Right atrium auricular region (tissue), 2 donors: ENCODE measurements around the gene PTPRN2. TPM values are rescaled to one million over a fixed set of nuclear protein-coding genes. Genes with fewer than 3 reads are reported as not detected.

Experiments used
- DNase-seq: peaks from one replicate; pipeline ENCODE4 v3.0.0-alpha.2; 2019; ENCODE audit warnings: low spot score
- H3K27ac ChIP-seq, 2 donors: fragments of 200-600 bp; sonication (generic); 1 replicate in 1 of 2; 2 replicates in 1 of 2; pipeline ENCODE4 v1.5.1; 2016 to 2019
- H3K27me3 ChIP-seq, 2 donors: fragments of 200-600 bp; sonication (generic); one replicate each; pipeline versions ENCODE4 v1.5.1 to v1.6.0; 2017 to 2019
- H3K36me3 ChIP-seq: fragments of 200-600 bp; sonication (generic); one replicate; pipeline ENCODE4 v1.5.1; 2016
- H3K4me1 ChIP-seq, 2 donors: fragments of 200-600 bp; sonication (generic); one replicate each; pipeline versions ENCODE4 v1.5.1 to v1.6.0; 2017 to 2019
- H3K4me3 ChIP-seq, 2 donors: fragments of 200-600 bp; sonication (generic); 1 replicate in 1 of 2; 2 replicates in 1 of 2; pipeline ENCODE4 v1.5.1; 2017 to 2019; ENCODE audit warnings: mild to moderate bottlenecking in 1 of 2, moderate library complexity in 1 of 2
- H3K9me3 ChIP-seq, 2 donors: fragments of 200-600 bp; sonication (generic); one replicate each; pipeline ENCODE4 v1.5.1; 2019
- total RNA-seq, 2 donors: library from RNA; depleted of rRNA; stranded (reverse); fragments of >200 nt; gene quantifications; one replicate each; pipeline ENCODE4 v1.1.0, GENCODE V29; 2016
- TF ChIP-seq, protein P1 (sequence below), 2 donors: fragments of 200-600 bp; sonication (generic); IDR thresholded peaks; one replicate each; pipeline ENCODE4 v1.5.1; 2019; ENCODE audit warnings: antibody characterized with exemption in 2 of 2

The PTPRN2 gene
- total RNA-seq, 2 donors from 2014 or later, result 2.6 to 2.7 TPM

DNA sequence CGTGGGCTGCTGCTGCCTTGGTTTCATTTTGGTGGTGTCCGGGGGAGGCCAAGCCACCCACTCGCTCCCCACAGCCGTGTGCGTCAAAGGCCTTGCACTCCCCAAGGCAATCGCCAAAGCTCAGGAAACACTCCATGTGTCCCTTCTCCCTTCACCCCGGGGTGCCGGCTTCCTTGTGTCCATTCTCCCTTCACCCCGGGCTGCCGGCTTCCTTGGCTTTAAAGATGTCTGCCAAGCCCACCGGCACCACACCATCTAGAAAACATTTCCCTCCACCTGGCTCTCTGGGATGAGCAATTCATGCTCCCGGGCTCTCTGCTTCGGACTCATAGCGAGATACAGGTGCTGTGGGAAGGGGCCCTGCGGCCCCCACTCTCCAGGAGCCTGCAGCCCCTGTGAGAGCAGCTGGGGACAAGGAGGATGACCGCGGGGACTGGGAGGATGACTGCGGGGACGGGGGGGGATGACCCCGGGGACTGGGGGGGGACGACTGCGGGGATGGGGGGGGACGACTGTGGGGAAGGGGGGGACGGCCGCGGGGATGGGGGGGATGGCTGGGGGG, 928.7 kb downstream of the PTPRN2 start:
- Histone ChIP-seq H3K9me3 (no peaks in the 10 kb centered on the region), H3K27ac (no peak overlapping the region), H3K27me3 (no peaks in the 10 kb centered on the region), H3K4me3 (no peak overlapping the region), H3K4me1 (peaks cover 0 to 9% of the 10 kb centered on the region in 2 donors), H3K36me3 (no peaks in the 10 kb centered on the region)
- TF ChIP-seq, protein P1, sequence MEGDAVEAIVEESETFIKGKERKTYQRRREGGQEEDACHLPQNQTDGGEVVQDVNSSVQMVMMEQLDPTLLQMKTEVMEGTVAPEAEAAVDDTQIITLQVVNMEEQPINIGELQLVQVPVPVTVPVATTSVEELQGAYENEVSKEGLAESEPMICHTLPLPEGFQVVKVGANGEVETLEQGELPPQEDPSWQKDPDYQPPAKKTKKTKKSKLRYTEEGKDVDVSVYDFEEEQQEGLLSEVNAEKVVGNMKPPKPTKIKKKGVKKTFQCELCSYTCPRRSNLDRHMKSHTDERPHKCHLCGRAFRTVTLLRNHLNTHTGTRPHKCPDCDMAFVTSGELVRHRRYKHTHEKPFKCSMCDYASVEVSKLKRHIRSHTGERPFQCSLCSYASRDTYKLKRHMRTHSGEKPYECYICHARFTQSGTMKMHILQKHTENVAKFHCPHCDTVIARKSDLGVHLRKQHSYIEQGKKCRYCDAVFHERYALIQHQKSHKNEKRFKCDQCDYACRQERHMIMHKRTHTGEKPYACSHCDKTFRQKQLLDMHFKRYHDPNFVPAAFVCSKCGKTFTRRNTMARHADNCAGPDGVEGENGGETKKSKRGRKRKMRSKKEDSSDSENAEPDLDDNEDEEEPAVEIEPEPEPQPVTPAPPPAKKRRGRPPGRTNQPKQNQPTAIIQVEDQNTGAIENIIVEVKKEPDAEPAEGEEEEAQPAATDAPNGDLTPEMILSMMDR (IDR thresholded peaks at IDR 0.05), result no peak
- DNase-seq, result no peak

DNA sequence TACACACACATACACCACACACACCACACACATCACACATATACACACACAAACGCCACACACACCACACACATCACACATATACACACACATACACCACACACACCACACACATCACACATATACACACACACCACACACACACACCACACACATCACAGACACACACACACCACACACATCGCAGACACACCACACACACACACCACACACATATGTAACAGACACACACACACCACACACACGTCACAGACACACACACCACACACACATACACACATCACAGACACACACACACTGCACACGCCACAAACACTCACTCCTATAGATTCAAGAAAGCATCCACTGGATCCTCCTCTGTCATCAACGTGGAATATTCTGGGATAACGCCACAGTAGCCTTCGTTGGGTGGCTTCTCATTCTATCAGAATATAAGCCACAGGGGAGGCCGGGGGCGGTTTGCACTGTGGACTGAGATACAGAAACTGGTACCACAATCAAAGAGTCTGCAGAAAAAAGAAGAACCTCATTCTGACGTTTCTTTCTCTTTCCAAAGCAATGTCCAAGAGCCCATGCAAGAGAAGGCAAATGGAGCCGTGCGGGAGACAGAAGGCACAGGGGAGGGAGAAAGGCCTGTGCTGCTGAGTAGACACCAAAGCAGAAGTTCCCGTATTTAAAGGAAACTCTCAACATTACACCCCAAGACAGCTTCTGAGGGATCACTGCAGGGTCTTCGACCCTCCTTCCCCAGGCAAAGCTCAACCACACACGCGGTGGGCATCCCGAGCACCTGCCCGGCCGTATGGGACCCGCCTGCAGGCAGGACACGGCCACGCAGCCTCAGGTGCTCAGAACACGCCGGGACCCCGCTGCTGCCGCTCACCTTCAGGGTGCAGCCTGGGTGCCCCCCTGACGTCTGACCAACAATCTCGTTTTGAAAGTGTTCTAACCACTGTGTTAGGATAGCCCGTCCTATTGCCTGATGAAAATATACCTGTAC, 929.6 kb downstream of the PTPRN2 start:
- H3K9me3 ChIP-seq, result no peaks in the 10 kb centered on the region
- H3K36me3 ChIP-seq, result no peaks in the 10 kb centered on the region
- no peak overlapping the region for H3K4me3 ChIP-seq
- H3K27ac ChIP-seq, result no peak overlapping the region
- no peaks in the 10 kb centered on the region for H3K27me3 ChIP-seq
- peaks cover 0 to 1% of the 10 kb centered on the region in 2 donors for H3K4me1 ChIP-seq
- no peak for DNase-seq
- TF ChIP-seq, protein P1 (IDR thresholded peaks at IDR 0.05), result no peak

DNA sequence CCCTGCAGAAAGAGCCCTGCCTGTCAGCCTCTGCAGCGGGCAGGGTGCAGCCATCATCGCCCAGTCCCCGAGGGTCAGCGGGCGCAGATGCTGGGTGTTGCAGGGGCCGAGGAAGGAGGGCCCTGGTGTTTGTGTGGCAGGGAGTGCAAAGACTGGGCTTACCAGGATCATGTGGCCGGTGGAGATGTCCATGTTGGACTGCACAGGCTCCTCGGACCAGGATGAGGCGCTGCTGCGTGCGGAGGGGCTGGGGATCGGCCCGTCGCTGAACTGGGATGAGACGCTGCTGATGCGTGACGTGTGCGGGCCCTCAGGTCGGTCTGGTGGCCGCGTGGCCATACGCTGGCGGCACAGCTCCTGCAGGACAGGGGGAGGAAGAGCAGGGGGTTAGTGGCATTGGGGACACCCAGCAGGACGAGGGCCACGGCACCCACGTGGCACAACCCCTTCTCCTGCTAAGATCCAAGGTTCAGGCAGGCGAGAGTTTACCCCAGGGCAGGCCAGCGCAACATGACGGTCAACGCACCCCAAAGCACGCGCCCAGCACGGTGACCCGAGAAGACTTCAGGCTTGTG, 931.3 kb downstream of the PTPRN2 start:
- Histone ChIP-seq H3K36me3 (no peaks in the 10 kb centered on the region), H3K4me1 (no peaks in the 10 kb centered on the region), H3K27me3 (no peaks in the 10 kb centered on the region), H3K27ac (no peak overlapping the region), H3K9me3 (no peaks in the 10 kb centered on the region), H3K4me3 (no peak overlapping the region)
- TF ChIP-seq, protein P1 (IDR thresholded peaks at IDR 0.05), result no peak
- DNase-seq, result no peak

DNA sequence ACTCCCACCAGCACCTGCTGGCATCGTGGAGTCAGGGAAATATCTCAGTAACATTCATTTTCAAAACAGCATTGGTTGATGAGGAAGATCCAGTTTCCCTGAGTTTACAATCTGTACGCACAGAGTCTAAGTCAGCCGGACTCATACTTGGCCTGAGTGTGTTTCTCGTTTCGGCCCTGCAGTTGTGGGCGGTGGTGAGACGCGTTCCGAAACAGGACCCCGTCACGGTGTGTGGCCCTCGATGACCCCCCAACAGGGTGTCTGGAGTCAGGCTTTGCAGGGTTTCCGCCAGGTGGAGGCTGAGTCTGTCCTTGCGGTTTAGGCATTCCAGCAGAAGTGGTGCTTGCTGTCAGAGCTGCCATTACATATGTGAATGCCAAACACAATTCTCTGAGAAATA, 933.3 kb downstream of the PTPRN2 start:
- TF ChIP-seq, protein P1 (IDR thresholded peaks at IDR 0.05), result no peak
- H3K4me3 ChIP-seq, result no peak overlapping the region
- no peak overlapping the region for H3K27ac ChIP-seq
- no peaks in the 10 kb centered on the region for H3K27me3 ChIP-seq
- no peaks in the 10 kb centered on the region for H3K36me3 ChIP-seq
- no peak for DNase-seq
- H3K4me1 ChIP-seq, result no peaks in the 10 kb centered on the region
- H3K9me3 ChIP-seq, result no peaks in the 10 kb centered on the region

DNA sequence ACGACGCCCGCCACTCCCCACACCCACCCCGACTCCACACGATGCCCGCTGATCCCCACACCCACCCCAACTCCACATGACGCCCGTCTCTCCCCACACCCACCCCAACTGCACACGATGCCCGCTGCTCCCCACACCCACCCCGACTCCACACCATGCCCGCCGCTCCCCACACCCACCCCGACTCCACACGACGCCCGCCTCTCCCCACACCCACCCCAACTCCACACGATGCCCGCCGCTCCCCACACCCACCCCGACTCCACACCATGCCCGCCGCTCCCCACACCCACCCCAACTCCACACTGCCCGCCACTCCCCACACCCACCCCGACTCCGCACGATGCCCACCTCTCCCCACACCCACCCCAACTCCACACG, 933.8 kb downstream of the PTPRN2 start:
- TF ChIP-seq, protein P1 (IDR thresholded peaks at IDR 0.05), result no peak
- no peak for DNase-seq
- no peak overlapping the region for H3K27ac ChIP-seq

More for the DNA sequence above, 933.8 kb downstream of the PTPRN2 start:
- no peaks in the 10 kb centered on the region for H3K27me3 ChIP-seq
- no peaks in the 10 kb centered on the region for H3K9me3 ChIP-seq
- no peak overlapping the region for H3K4me3 ChIP-seq
- no peaks in the 10 kb centered on the region for H3K4me1 ChIP-seq
- H3K36me3 ChIP-seq, result no peaks in the 10 kb centered on the region
